MM.1S (cell line): Measurements from ENCODE around the gene PDSS2.

ENCODE experiments used
- DNase-seq: peaks from one replicate; pipeline ENCODE4 v3.0.0-alpha.2; 2015
- H2AFZ ChIP-seq: fragments of 300-600 bp; sonication (generic); 2 replicates; pipeline ENCODE4 v1.6.0; 2016; ENCODE audit warnings: antibody characterized with exemption, low read length
- H3F3A ChIP-seq: fragments of 300-600 bp; sonication (generic); 2 replicates; pipeline ENCODE4 v1.6.1; 2016; ENCODE audit warnings: mild to moderate bottlenecking, antibody characterized with exemption, low read length, moderate library complexity, mixed read lengths; ENCODE audit not compliant: insufficient read depth
- H3K27ac ChIP-seq: fragments of 300-600 bp; sonication (generic); 2 replicates; pipeline ENCODE4 v1.5.1; 2016; ENCODE audit warnings: mild to moderate bottlenecking, low read length
- H3K27me3 ChIP-seq: fragments of 300-600 bp; sonication (generic); replicated peaks from 2 replicates; pipeline ENCODE4 v1.6.0; 2016; ENCODE audit warnings: low read length; ENCODE audit not compliant: insufficient read depth
- H3K36me3 ChIP-seq: fragments of 300-600 bp; sonication (generic); replicated peaks from 2 replicates; pipeline ENCODE4 v1.6.1; 2016; ENCODE audit warnings: mild to moderate bottlenecking, low read length, mixed read lengths; ENCODE audit not compliant: insufficient read depth
- H3K4me1 ChIP-seq: fragments of 300-600 bp; sonication (generic); 2 replicates; pipeline ENCODE4 v1.6.1; 2016; ENCODE audit warnings: low read length, mixed read lengths
- H3K4me2 ChIP-seq: fragments of 300-600 bp; sonication (generic); 2 replicates; pipeline ENCODE4 v1.6.0; 2016; ENCODE audit warnings: low read depth, low read length
- H3K4me3 ChIP-seq: fragments of 300-600 bp; sonication (generic); 2 replicates; pipeline ENCODE4 v1.5.1; 2016; ENCODE audit warnings: low read length, mixed read lengths
- H3K79me2 ChIP-seq: fragments of 300-600 bp; sonication (generic); 2 replicates; pipeline ENCODE4 v1.6.1; 2016; ENCODE audit warnings: mixed run types, low read length, mixed read lengths
- H3K9ac ChIP-seq: fragments of 300-600 bp; sonication (generic); 2 replicates; pipeline ENCODE4 v1.6.1; 2016; ENCODE audit warnings: low read length, mixed read lengths
- H3K9me2 ChIP-seq: fragments of 300-600 bp; sonication (generic); replicated peaks from 2 replicates; pipeline ENCODE4 v1.6.1; 2016; ENCODE audit warnings: mild to moderate bottlenecking, low read length, mixed read lengths; ENCODE audit not compliant: insufficient read depth
- H3K9me3 ChIP-seq: fragments of 300-600 bp; sonication (generic); replicated peaks from 2 replicates; pipeline ENCODE4 v1.6.1; 2016; ENCODE audit warnings: mild to moderate bottlenecking, low read length, mixed read lengths; ENCODE audit not compliant: insufficient read depth
- H4K20me1 ChIP-seq: fragments of 300-600 bp; sonication (generic); 2 replicates; pipeline ENCODE4 v1.6.1; 2016; ENCODE audit warnings: mild to moderate bottlenecking, low read length, moderate library complexity, mixed read lengths; ENCODE audit not compliant: insufficient read depth
- EZH2 ChIP-seq: fragments of 300-600 bp; sonication (generic); optimal IDR thresholded peaks from 2 replicates; pipeline ENCODE3; 2017; ENCODE audit warnings: low read depth, mild to moderate bottlenecking, antibody characterized with exemption, low read length, mixed read lengths
- EZH2phosphoT487 ChIP-seq: fragments of 300-600 bp; sonication (generic); IDR thresholded peaks from 2 replicates; pipeline ENCODE4 v1.6.1; 2018; ENCODE audit warnings: antibody characterized with exemption, low read length
- TF ChIP-seq, protein P1 (sequence below): fragments of 300-600 bp; sonication (generic); IDR thresholded peaks from 2 replicates; pipeline ENCODE4 v1.5.1; 2016; ENCODE audit warnings: antibody characterized with exemption, low read length, mixed read lengths

The PDSS2 gene

DNA sequence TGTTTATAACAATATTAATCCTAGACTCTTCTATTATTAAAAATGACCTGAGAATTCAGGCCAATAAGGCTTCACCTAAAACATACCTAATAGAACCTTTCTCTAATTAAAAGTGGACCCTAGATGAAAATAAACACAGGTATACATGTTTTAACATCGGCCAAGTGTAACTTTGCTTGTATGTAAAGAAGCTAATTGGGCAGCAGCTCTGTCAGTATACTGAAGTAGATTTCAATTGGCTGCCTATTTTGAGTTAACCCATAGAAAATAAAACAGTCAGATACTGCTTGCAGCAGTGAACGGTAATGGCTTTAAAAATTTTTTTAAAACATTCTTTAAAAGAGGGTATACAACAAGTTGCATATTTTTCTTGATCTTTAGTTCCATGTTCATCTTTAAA is 67.3 kb downstream of the PDSS2 start:
- TF ChIP-seq, protein P1, sequence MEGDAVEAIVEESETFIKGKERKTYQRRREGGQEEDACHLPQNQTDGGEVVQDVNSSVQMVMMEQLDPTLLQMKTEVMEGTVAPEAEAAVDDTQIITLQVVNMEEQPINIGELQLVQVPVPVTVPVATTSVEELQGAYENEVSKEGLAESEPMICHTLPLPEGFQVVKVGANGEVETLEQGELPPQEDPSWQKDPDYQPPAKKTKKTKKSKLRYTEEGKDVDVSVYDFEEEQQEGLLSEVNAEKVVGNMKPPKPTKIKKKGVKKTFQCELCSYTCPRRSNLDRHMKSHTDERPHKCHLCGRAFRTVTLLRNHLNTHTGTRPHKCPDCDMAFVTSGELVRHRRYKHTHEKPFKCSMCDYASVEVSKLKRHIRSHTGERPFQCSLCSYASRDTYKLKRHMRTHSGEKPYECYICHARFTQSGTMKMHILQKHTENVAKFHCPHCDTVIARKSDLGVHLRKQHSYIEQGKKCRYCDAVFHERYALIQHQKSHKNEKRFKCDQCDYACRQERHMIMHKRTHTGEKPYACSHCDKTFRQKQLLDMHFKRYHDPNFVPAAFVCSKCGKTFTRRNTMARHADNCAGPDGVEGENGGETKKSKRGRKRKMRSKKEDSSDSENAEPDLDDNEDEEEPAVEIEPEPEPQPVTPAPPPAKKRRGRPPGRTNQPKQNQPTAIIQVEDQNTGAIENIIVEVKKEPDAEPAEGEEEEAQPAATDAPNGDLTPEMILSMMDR: no peak
- TF ChIP-seq EZH2 (no peak), EZH2phosphoT487 (no peak)

GRCh38 chr6:107390685-107391435 is 68.5 kb downstream of the PDSS2 start:
- Histone ChIP-seq H3K4me1 (no peaks in the 10 kb centered on the region), H3K27me3 (no peaks in the 10 kb centered on the region), H3K4me2 (no peak overlapping the region), H3K27ac (no peak overlapping the region), H3K4me3 (no peak overlapping the region), H3K9ac (no peak overlapping the region), H3K79me2 (no peaks in the 10 kb centered on the region), H2AFZ (no peak overlapping the region), H3K9me3 (no peaks in the 10 kb centered on the region), H4K20me1 (no peaks in the 10 kb centered on the region), H3F3A (no peaks in the 10 kb centered on the region), H3K9me2 (no peaks in the 10 kb centered on the region), H3K36me3 (no peaks in the 10 kb centered on the region)
- TF ChIP-seq EZH2phosphoT487 (no peak), EZH2 (no peak)
- TF ChIP-seq, protein P1: no peak
- DNase-seq: no peak

More for the DNA sequence above, 67.3 kb downstream of the PDSS2 start:
- no peaks in the 10 kb centered on the region for H3K9me3 ChIP-seq
- no peak overlapping the region for H3K4me2 ChIP-seq
- no peak overlapping the region for H3K27ac ChIP-seq
- H3K36me3 ChIP-seq: no peaks in the 10 kb centered on the region
- DNase-seq: no peak
- no peak overlapping the region for H3K9ac ChIP-seq
- H3K79me2 ChIP-seq: no peaks in the 10 kb centered on the region
- H3K4me1 ChIP-seq: no peaks in the 10 kb centered on the region
- no peaks in the 10 kb centered on the region for H3F3A ChIP-seq
- no peaks in the 10 kb centered on the region for H4K20me1 ChIP-seq
- H3K9me2 ChIP-seq: no peaks in the 10 kb centered on the region
- H2AFZ ChIP-seq: no peak overlapping the region
- no peaks in the 10 kb centered on the region for H3K27me3 ChIP-seq
- H3K4me3 ChIP-seq: no peak overlapping the region

DNA sequence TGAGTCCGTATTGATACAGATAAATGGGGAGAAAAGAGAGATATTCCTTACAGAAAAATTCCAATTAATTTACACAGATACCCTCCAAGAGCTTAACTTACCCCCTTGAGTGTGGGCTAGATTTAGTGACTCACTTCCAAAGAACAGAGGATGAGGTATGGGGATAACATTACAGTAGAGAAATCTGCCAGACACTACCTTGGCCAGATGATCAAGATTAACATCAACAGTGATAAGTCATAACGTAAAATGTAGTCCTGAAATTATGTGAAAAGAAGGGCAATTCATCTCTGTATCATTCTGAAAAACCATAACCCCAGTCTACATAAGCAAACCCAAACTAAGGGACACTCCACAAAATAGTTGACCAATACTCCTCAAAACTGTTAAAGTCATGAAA is 69.3 kb downstream of the PDSS2 start:
- no peaks in the 10 kb centered on the region for H3K4me1 ChIP-seq
- no peaks in the 10 kb centered on the region for H3F3A ChIP-seq
- no peak overlapping the region for H2AFZ ChIP-seq
- no peaks in the 10 kb centered on the region for H4K20me1 ChIP-seq
- TF ChIP-seq, protein P1: no peak
- TF ChIP-seq EZH2 (no peak), EZH2phosphoT487 (no peak)
- no peak overlapping the region for H3K27ac ChIP-seq
- no peaks in the 10 kb centered on the region for H3K27me3 ChIP-seq
- H3K79me2 ChIP-seq: no peaks in the 10 kb centered on the region
- H3K9me2 ChIP-seq: no peaks in the 10 kb centered on the region
- no peaks in the 10 kb centered on the region for H3K36me3 ChIP-seq
- no peak for DNase-seq
- H3K4me3 ChIP-seq: no peak overlapping the region
- H3K4me2 ChIP-seq: no peak overlapping the region
- H3K9me3 ChIP-seq: no peaks in the 10 kb centered on the region
- no peak overlapping the region for H3K9ac ChIP-seq
